HG03520 (cell line): ENCODE measurements around the gene EPSTI1.
"Not testable (repeated sequence)": the region's sequence is repeated elsewhere in the genome, so short reads cannot be mapped to it uniquely, and the experiment has no call there.

Source experiments
- ATAC-seq: cut with Tn5 transposase; IDR thresholded peaks from one replicate; pipeline ENCODE4 v1.9.1; 2021; ENCODE audit warnings: mild to moderate bottlenecking, moderate library complexity; ENCODE audit not compliant: unreplicated experiment

Gene EPSTI1, protein sequence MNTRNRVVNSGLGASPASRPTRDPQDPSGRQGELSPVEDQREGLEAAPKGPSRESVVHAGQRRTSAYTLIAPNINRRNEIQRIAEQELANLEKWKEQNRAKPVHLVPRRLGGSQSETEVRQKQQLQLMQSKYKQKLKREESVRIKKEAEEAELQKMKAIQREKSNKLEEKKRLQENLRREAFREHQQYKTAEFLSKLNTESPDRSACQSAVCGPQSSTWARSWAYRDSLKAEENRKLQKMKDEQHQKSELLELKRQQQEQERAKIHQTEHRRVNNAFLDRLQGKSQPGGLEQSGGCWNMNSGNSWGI

GRCh38 chr13:42991898-42992763 is at the start of gene EPSTI1:
Gene EPSTI1 (minus strand): TSS chr13:42992241. CDS start chr13:42992165, 76 bp downstream.
- peak; percentile 56 for ATAC-seq

- ATAC-seq = no peak
These were observed 49.4 kb upstream of the EPSTI1 start for GRCh38 chr13:43041369-43041921.

GRCh38 chr13:43040581-43041368 is 48.7 kb upstream of the EPSTI1 start:
- ATAC-seq = not testable (repeated sequence)

DNA sequence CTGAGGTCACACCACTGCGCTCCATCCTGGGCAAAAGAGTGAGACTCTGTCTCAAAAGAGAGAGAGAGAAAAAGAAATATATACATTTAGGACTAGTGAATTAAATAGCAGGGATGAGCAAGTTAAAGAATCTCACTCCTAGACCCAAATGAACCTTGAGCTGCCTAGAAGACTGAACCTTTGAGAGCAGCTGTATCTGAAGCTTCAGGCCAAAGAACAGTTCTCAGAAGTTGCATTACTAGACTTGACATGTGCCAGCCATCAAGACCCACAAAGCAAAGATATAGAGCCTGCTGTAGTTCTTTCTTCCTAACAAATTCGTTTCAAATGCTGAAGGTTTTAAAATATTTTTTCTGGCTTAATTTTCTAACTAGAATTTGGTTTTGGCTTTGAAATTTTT is 47.9 kb upstream of the EPSTI1 start:
- no peak for ATAC-seq

GRCh38 chr13:43036351-43037250 is 44.6 kb upstream of the EPSTI1 start:
- no peak for ATAC-seq

DNA sequence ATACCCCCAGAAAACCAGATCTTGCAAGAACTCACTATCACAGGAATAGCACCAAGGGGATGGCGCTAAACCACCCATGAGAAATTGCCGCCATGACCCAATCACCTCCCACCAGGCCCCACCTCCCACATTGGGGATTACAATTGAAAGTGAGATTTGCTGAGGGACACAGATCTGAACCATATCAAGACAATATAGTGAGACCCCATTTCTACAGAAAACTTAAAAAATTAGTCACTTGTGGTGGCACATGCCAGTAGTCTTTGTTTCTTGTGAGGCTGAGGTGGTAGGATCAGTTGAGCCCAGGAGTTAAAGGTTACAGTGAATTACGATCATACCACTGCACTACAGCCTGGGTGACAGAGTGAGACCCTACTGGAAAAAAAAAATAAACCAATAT is 41.0 kb upstream of the EPSTI1 start:
- no peak for ATAC-seq

GRCh38 chr13:43031881-43032280 is 39.8 kb upstream of the EPSTI1 start:
- ATAC-seq = no peak

DNA sequence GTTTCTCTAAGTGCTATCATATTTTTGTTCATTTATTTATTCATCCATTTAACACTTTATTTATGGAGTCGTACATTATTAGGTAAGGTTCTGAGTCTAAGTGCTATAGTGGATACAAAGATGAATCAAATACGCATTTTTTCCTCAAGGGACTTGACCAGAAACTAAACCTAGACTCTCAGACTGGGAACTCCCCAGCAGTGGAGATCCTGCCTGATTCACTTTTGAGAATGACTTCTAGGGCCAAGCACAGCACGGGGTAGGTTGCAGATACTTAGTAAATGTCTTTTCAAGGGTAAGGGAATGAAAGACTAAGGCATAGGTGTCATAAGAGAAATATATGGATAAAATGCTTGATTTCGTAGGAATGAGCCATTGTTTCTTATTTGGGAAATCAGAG is 38.5 kb upstream of the EPSTI1 start:
- no peak for ATAC-seq

GRCh38 chr13:43026262-43026661 is 34.2 kb upstream of the EPSTI1 start:
- ATAC-seq = no peak

DNA sequence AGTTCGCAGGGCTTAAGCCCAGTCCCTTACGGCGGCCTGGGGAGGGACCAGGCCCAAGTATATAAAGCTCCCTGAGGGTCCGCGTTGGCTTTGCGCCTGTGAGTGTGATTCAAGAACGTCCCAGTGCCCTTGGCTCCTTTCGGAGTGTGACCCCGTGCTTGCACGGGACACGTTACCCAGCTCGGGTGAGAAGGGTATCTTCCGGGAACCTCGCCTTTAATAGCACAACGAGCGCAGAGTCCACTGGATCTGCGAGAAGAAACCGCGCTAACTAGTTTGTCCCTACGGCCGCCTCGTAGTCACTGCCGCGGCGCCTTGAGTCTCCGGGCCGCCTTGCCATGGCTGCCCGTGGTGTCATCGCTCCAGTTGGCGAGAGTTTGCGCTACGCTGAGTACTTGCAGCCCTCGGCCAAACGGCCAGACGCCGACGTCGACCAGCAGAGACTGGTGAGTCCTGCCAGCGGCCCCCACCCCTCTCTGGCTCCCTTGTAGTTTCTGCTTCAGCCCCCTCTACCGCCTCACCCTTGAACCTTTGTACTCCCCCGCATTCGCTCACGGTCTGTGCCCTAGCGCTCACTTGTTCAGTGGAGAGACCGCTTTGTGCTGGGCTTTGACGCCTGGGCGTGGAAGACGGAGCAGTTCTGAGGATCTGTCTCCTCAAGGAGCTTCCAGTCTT is 31.4 kb upstream of the EPSTI1 start, which contains the start of gene DNAJC15:
DNAJC15 (plus strand) TSS at position 298 of the 675 bp plus-strand sequence; CDS start at position 339, 41 bp downstream.
- peak; percentile 75 for ATAC-seq

DNA sequence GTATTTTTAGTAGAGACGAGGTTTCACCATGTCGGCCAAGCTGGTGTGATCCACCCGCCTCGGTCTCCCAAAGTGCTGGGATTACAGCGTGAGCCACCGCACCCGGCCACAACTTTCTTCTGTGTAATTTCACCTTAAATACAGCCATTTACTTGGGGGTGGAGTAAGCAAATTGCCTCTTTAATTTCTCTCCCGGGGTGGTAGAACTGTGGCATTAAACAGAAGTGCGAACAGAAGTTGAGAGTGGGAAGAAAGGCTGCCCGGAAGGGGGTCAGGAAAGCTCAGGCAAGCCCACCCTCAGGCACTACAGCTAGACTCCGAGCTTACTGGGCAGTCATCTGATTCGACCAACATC is 30.9 kb upstream of the EPSTI1 start:
- no peak for ATAC-seq

GRCh38 chr13:43021926-43022670 is 30.1 kb upstream of the EPSTI1 start:
- no peak for ATAC-seq

GRCh38 chr13:43020794-43021193 is 28.8 kb upstream of the EPSTI1 start:
- no peak for ATAC-seq

GRCh38 chr13:43019811-43020210 is 27.8 kb upstream of the EPSTI1 start:
- no peak for ATAC-seq

DNA sequence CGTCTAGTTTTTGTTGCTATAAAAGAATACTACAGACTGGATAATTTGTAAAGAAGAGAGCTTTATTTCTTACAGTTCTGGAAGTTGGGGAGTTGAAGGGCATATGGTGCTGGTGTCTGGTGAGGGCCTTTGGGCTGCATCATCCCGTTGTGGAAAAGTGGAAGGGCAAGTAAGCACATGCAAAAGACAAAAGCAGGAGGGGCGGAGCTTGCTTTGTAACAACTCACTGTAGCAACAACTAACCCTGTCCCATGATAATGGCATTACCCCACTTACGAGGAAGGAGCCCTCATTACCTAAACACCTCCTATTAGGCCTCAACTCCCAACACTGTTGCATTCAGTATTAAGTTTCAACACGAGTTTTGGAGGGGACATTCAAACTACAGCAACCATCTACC is 24.2 kb upstream of the EPSTI1 start:
- no peak for ATAC-seq

DNA sequence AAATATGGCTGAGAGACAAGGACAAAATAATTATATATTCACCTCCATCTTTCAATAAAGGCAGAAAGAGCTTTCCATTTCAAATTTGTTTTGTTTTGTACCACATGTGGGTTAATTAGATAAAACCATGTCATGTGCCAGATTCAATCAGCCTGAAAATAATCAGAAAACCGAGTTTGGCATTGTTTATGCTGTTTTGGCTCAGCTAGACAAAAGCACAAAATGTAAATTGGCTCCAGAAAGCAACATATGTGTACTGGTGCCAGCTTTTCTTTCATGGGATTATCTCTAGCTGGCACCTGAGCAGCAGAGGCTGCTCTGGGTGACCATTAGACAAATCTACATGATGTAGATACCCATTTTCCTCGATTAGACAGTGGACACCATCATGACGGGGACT is 22.1 kb upstream of the EPSTI1 start:
- ATAC-seq = no peak

DNA sequence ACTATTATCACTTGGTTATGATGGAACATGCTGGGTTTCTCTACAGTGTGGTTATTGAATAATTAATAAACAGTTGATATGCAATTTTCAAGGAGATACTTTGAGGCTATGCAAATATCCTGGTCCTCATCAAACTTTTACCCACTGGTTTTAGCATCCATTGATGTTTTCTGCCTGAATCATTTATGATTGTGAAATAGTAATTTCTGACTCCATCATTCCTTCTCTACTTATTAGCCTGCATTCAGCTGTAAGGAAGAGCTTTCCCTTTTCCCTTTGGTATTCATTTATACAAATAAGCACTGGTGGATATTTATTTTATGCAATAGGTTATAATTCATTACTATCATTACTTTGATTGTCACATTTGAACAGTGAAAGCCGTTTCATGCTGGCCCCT is 17.5 kb upstream of the EPSTI1 start:
- ATAC-seq = no peak

GRCh38 chr13:43008596-43008995 is 16.6 kb upstream of the EPSTI1 start:
- ATAC-seq = no peak
